Osteoblast (primary cell): Measurements from ENCODE around the gene RHBDF2. TPM values are rescaled to one million over a fixed set of nuclear protein-coding genes. Genes with fewer than 3 reads are reported as not detected.

Experiments
- DNase-seq: peaks from one replicate; pipeline ENCODE4 v3.0.0; 2011; ENCODE audit warnings: low spot score, mixed read lengths; ENCODE audit not compliant: insufficient read length; ENCODE audit errors: missing footprints
- H2AFZ ChIP-seq: 2 replicates; pipeline ENCODE4 v1.6.0; 2011; ENCODE audit warnings: mild to moderate bottlenecking, low read length
- H3K27ac ChIP-seq: 2 replicates; pipeline ENCODE4 v1.5.1; 2011; ENCODE audit warnings: mild to moderate bottlenecking, low read depth, low read length, moderate library complexity
- H3K27me3 ChIP-seq: 2 replicates; pipeline ENCODE4 v1.6.0; 2012; ENCODE audit warnings: mild to moderate bottlenecking, control low read depth, inconsistent platforms, low read length, moderate library complexity; ENCODE audit not compliant: insufficient read depth
- H3K36me3 ChIP-seq: 2 replicates; pipeline ENCODE4 v1.5.1; 2011; ENCODE audit warnings: mild to moderate bottlenecking, low read length, control low read depth, moderate library complexity; ENCODE audit not compliant: insufficient read depth
- H3K4me1 ChIP-seq: 2 replicates; pipeline ENCODE4 v1.5.1; 2011; ENCODE audit warnings: mild to moderate bottlenecking, low read length, control low read depth, moderate library complexity; ENCODE audit not compliant: insufficient read depth
- H3K4me2 ChIP-seq: 2 replicates; pipeline ENCODE4 v1.6.0; 2011; ENCODE audit warnings: mild to moderate bottlenecking, low read length; ENCODE audit not compliant: insufficient read depth
- H3K4me3 ChIP-seq: fragments of 200-600 bp; sonication (generic); 3 replicates; pipeline ENCODE4 v1.5.1; 2012; ENCODE audit warnings: mild to moderate bottlenecking, low read length, inconsistent platforms; ENCODE audit not compliant: insufficient read depth
- H3K79me2 ChIP-seq: 2 replicates; pipeline ENCODE4 v1.6.0; 2012; ENCODE audit warnings: mild to moderate bottlenecking, low read length, control low read depth, inconsistent platforms; ENCODE audit not compliant: insufficient read depth
- H3K9me3 ChIP-seq: 2 replicates; pipeline ENCODE4 v1.5.1; 2011; ENCODE audit warnings: low read depth, low read length, control low read depth
- H4K20me1 ChIP-seq: 2 replicates; pipeline ENCODE4 v1.6.0; 2012; ENCODE audit warnings: mild to moderate bottlenecking, low read length, control low read depth; ENCODE audit not compliant: insufficient read depth
- CTCF ChIP-seq: IDR thresholded peaks from 2 replicates; pipeline ENCODE4 v1.5.1; 2011; ENCODE audit warnings: mild to moderate bottlenecking, low read depth, low read length, moderate library complexity; ENCODE audit errors: extremely low read depth
- total RNA-seq: library from RNA; depleted of rRNA; stranded (reverse); fragments of >200 nt; gene quantifications from 2 replicates; pipeline ENCODE4 v1.2.3, GENCODE V29; 2012

Gene RHBDF2
- total RNA-seq, 1 donor: 8.3 TPM

- Histone ChIP-seq H3K79me2 (peaks cover 3% of the 10 kb centered on the region), H3K4me2 (peak within 1 kb of the TSS; percentile 78), H3K4me1 (peaks cover 19% of the 10 kb centered on the region), H4K20me1 (no peaks in the 10 kb centered on the region), H3K36me3 (no peaks in the 10 kb centered on the region), H3K27me3 (peaks cover 18% of the 10 kb centered on the region), H3K4me3 (peak within 1 kb of the TSS; percentile 71), H2AFZ (peak within 1 kb of the TSS; percentile 35), H3K9me3 (no peaks in the 10 kb centered on the region), H3K27ac (peak within 1 kb of the TSS; percentile 37)
- TF ChIP-seq CTCF: no peak
- DNase-seq: no peak
Measured at GRCh38 chr17:76537578-76538280, 36.5 kb upstream of the RHBDF2 start, which contains the start of gene CYGB. CYGB (minus strand) TSS chr17:76537709; CDS start chr17:76537542, 167 bp downstream.

GRCh38 chr17:76537288-76537577 lies 36.0 kb upstream of the RHBDF2 start:
- Histone ChIP-seq H3K79me2 (peaks cover 3% of the 10 kb centered on the region), H4K20me1 (no peaks in the 10 kb centered on the region), H3K27ac (peak overlapping the region; percentile 37), H3K36me3 (no peaks in the 10 kb centered on the region), H3K4me3 (peak overlapping the region; percentile 71), H3K9me3 (no peaks in the 10 kb centered on the region), H3K4me2 (peak overlapping the region; percentile 78), H2AFZ (peak overlapping the region; percentile 35), H3K27me3 (peaks cover 18% of the 10 kb centered on the region), H3K4me1 (peaks cover 19% of the 10 kb centered on the region)
- no peak for TF ChIP-seq CTCF
- DNase-seq: peak; percentile 99

- Histone ChIP-seq H2AFZ (peak overlapping the region; percentile 35), H3K4me1 (peaks cover 20% of the 10 kb centered on the region)
- no peak for TF ChIP-seq CTCF
Measured at GRCh38 chr17:76536511-76537287, 35.5 kb upstream of the RHBDF2 start.

More at GRCh38 chr17:76536511-76537287, 35.5 kb upstream of the RHBDF2 start:
- H3K4me2 ChIP-seq: peak overlapping the region; percentile 78
- DNase-seq: peak; percentile 83
- H3K4me3 ChIP-seq: peak overlapping the region; percentile 71
- H3K9me3 ChIP-seq: no peaks in the 10 kb centered on the region
- no peaks in the 10 kb centered on the region for H4K20me1 ChIP-seq
- H3K36me3 ChIP-seq: no peaks in the 10 kb centered on the region
- H3K79me2 ChIP-seq: peaks cover 3% of the 10 kb centered on the region
- peak overlapping the region; percentile 37 for H3K27ac ChIP-seq
- peaks cover 18% of the 10 kb centered on the region for H3K27me3 ChIP-seq
